ENCODE measurements around the gene RPS6KA5. TPM values are rescaled to one million over a fixed set of nuclear protein-coding genes. Genes with fewer than 3 reads are reported as not detected.

The RPS6KA5 gene
- total and polyA plus RNA-seq, 8 donors: 4.2 to 10.8 (median 9.2) TPM

GRCh38 chr14:90808759-90809529 is 251.5 kb downstream of the RPS6KA5 start:
- no peaks in the 10 kb centered on the region for H3K27me3 ChIP-seq
- no peak for DNase-seq
- TF ChIP-seq CTCF (IDR thresholded peaks at IDR 0.05): no peak
- peaks cover 0 to 10% of the 10 kb centered on the region in 2 donors for H3K4me1 ChIP-seq
- no peaks in the 10 kb centered on the region for H3K9me3 ChIP-seq
- H3K36me3 ChIP-seq: no peaks in the 10 kb centered on the region
- ATAC-seq: no peak
- no peak overlapping the region for H3K4me3 ChIP-seq
- no peak overlapping the region for H3K27ac ChIP-seq
- intact Hi-C loops (cut with DNase I): no loop called here

GRCh38 chr14:90807060-90807459 is 253.4 kb downstream of the RPS6KA5 start:
- H3K4me3 ChIP-seq: no peak overlapping the region
- intact Hi-C loops (cut with DNase I): no loop called here
- H3K27ac ChIP-seq: no peak overlapping the region
- ATAC-seq (no peak), DNase-seq (no peak)
- no peaks in the 10 kb centered on the region for H3K27me3 ChIP-seq
- no peak for TF ChIP-seq CTCF (IDR thresholded peaks at IDR 0.05)
- H3K4me1 ChIP-seq: peaks cover 0 to 20% of the 10 kb centered on the region in 2 donors
- no peaks in the 10 kb centered on the region for H3K9me3 ChIP-seq
- no peaks in the 10 kb centered on the region for H3K36me3 ChIP-seq

- DNase-seq (no peak), ATAC-seq (no peak)
- H3K27ac ChIP-seq: no peak overlapping the region
- no peaks in the 10 kb centered on the region for H3K36me3 ChIP-seq
- intact Hi-C loops (cut with DNase I): no loop called here
- H3K4me1 ChIP-seq: peaks cover 0 to 28% of the 10 kb centered on the region in 2 donors
- TF ChIP-seq CTCF (IDR thresholded peaks at IDR 0.05): no peak
- H3K4me3 ChIP-seq: no peak overlapping the region
- no peaks in the 10 kb centered on the region for H3K27me3 ChIP-seq
- H3K9me3 ChIP-seq: no peaks in the 10 kb centered on the region
These were observed 254.5 kb downstream of the RPS6KA5 start for GRCh38 chr14:90805662-90806540.

- H3K27me3 ChIP-seq: no peaks in the 10 kb centered on the region
- no peak for TF ChIP-seq CTCF (IDR thresholded peaks at IDR 0.05)
- ATAC-seq (no peak), DNase-seq (no peak)
- H3K9me3 ChIP-seq: no peaks in the 10 kb centered on the region
- H3K27ac ChIP-seq: no peak overlapping the region
- intact Hi-C loops (cut with DNase I): no loop called here
- no peaks in the 10 kb centered on the region for H3K36me3 ChIP-seq
- peaks cover 0 to 28% of the 10 kb centered on the region in 2 donors for H3K4me1 ChIP-seq
- no peak overlapping the region for H3K4me3 ChIP-seq
These were observed 255.4 kb downstream of the RPS6KA5 start for GRCh38 chr14:90805084-90805391.
